Activated CD8-positive, alpha-beta memory T cell treated with anti-CD3 and anti-CD28 coated beads, Interleukin-2, amount 50 U/mL, for 1 hour (primary cell): ENCODE results near the gene C2CD4C.
"Not testable (repeated sequence)": the region's sequence is repeated elsewhere in the genome, so short reads cannot be mapped to it uniquely, and the experiment has no call there.

Source experiments
- DNase-seq: peaks from one replicate; pipeline ENCODE4 v3.0.0-alpha.2; 2020; ENCODE audit errors: extremely low read depth

The C2CD4C gene

GRCh38 chr19:438416-438958, 29.5 kb upstream of the C2CD4C start:
- no peak for DNase-seq

GRCh38 chr19:437041-437440, 28.1 kb upstream of the C2CD4C start:
- DNase-seq, result no peak

- DNase-seq, result no peak
These were observed 27.5 kb upstream of the C2CD4C start for GRCh38 chr19:436413-436950.

GRCh38 chr19:435707-436412, 26.9 kb upstream of the C2CD4C start:
- no peak for DNase-seq

GRCh38 chr19:435056-435706, 26.2 kb upstream of the C2CD4C start:
- DNase-seq, result no peak

GRCh38 chr19:434152-434960, 25.4 kb upstream of the C2CD4C start:
- no peak for DNase-seq

- no peak for DNase-seq
These were observed 21.8 kb upstream of the C2CD4C start for GRCh38 chr19:430701-431100.

GRCh38 chr19:428149-428548, 19.2 kb upstream of the C2CD4C start:
- DNase-seq, result no peak

- not testable (repeated sequence) for DNase-seq
These were observed 18.7 kb upstream of the C2CD4C start for GRCh38 chr19:427675-428074.

GRCh38 chr19:426725-427445, 17.9 kb upstream of the C2CD4C start:
- no peak for DNase-seq

- no peak for DNase-seq
These were observed 16.1 kb upstream of the C2CD4C start for GRCh38 chr19:425056-425455.

GRCh38 chr19:424546-424945, 15.6 kb upstream of the C2CD4C start:
- DNase-seq, result no peak

- DNase-seq, result no peak
These were observed 14.9 kb upstream of the C2CD4C start for GRCh38 chr19:423691-424466.

GRCh38 chr19:422917-423226, 13.9 kb upstream of the C2CD4C start:
- not testable (repeated sequence) for DNase-seq

- DNase-seq, result no peak
These were observed 13.4 kb upstream of the C2CD4C start for GRCh38 chr19:422213-422916.

- DNase-seq, result no peak
These were observed 11.0 kb upstream of the C2CD4C start for GRCh38 chr19:419721-420515.

- DNase-seq, result no peak
These were observed 10.1 kb upstream of the C2CD4C start for GRCh38 chr19:418761-419671.

- DNase-seq, result no peak
These were observed 7.5 kb upstream of the C2CD4C start for GRCh38 chr19:416416-416815.
